Ammon's horn (tissue), 1 donor: ENCODE measurements around the gene HMCN2.
"Not testable (repeated sequence)": the region's sequence is repeated elsewhere in the genome, so short reads cannot be mapped to it uniquely, and the experiment has no call there.

Experiments used
- DNase-seq: peaks from one replicate; pipeline ENCODE4 v3.0.0-alpha.2; 2016; ENCODE audit warnings: low spot score

The HMCN2 gene

GRCh38 chr9:130393681-130394071 lies 128.1 kb downstream of the HMCN2 start:
- no peak for DNase-seq

- DNase-seq: no peak
These were observed 128.8 kb downstream of the HMCN2 start for GRCh38 chr9:130394320-130394719.

- no peak for DNase-seq
These were observed 129.4 kb downstream of the HMCN2 start for GRCh38 chr9:130394814-130395470.

DNA sequence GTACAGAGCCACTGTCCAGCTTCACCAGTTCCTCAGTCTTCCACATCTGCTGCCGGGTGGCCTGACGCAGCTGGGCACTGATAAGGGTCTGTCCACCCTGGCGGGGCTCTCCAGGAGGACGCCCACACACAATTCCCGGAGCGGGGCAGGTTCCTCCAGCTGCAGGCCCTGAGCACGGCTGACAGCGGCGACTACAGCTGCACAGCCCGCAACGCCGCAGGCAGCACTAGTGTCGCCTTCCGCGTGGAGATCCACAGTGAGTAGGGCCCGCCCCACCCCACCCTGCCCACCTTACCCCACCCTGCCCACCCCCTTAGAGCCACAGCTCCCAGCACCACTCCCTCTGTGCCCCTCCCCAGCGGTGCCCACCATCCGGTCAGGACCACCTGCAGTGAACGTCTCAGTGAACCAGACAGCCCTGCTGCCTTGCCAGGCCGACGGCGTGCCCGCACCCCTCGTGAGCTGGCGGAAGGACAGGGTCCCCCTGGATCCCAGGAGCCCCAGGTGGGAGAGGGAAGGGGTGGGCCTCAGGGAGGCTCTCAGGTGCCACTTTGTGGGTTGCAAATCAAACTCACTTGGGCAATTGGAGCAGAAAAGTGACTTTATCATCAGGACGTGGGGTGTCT lies 130.4 kb downstream of the HMCN2 start:
- no peak for DNase-seq

- no peak for DNase-seq
These were observed 131.0 kb downstream of the HMCN2 start for GRCh38 chr9:130396581-130396980.

- DNase-seq: no peak
These were observed 133.1 kb downstream of the HMCN2 start for GRCh38 chr9:130398487-130399240.

- no peak for DNase-seq
These were observed 134.2 kb downstream of the HMCN2 start for GRCh38 chr9:130399768-130400167.

DNA sequence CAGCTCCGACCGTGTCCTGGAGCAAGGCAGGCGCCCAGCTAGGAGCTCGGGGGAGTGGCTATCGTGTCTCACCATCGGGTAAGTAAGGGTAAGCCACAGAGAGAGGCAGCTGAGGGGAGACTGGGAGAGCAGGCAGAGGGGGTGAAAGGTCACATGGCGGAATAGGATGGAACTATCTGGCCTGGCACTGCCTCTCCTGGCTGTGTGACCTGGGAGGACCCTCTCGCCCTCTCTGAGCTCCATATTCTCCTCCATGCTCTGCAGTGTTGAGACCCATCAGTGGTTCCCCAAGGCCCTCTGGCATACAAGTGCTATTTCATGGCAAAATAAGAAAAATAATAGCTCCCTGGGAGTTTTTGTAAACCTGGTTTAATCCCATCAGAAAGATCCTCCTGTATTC lies 135.3 kb downstream of the HMCN2 start:
- DNase-seq: no peak

DNA sequence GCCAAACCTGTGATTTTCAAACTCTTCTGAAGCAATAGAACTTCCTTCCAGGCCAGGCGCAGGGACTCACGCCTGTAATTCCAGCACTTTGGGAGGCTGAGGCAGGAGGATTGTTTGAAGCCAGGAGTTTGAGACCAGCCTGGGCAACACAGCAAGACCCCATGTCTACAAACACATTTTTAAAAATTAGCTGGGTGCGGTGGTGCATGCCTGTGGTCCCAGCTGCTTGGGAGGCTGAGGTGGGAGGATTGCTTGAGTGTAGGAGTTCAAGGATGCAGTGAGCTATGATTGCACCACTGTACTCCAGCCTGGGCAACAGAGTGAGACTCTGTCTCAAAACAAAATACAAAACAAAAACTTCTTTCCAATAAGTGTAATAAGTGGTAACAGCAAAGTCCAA lies 136.2 kb downstream of the HMCN2 start:
- not testable (repeated sequence) for DNase-seq

GRCh38 chr9:130402243-130402642 lies 136.7 kb downstream of the HMCN2 start:
- no peak for DNase-seq

DNA sequence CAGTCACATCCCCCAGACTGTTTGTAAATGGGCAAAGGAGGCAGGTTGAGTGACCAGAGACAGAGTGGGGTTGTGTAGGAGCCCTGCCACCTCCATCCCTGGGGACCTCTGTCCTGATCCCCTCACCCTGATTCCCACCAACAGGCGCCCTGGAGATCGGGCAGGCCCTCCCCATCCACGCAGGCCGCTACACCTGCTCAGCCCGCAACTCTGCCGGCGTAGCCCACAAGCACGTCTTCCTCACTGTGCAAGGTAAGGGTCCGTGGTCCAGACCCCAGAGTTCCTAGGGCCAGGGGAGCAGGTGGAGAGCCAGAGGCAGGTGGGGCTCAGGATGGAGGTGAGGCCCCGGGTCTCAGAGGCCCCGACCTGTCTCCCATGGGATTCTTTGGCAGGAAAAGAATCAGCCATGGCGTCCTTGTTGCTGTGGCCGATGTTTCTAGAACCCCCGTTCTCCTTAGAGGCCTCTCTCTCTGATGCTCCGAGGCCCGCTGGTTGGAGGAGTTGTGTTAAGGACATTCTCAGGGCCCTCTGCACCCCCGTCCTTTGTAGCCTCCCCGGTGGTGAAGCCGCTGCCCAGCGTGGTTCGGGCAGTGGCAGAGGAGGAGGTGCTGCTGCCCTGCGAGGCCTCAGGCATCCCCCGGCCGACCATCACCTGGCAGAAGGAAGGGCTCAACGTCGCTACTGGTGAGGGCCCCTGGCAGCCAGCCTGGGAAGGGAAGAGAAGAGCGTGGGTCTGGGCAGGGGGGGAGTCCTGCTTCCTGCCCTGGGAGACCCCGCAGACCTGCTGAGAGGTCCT lies 137.3 kb downstream of the HMCN2 start:
- DNase-seq: no peak

DNA sequence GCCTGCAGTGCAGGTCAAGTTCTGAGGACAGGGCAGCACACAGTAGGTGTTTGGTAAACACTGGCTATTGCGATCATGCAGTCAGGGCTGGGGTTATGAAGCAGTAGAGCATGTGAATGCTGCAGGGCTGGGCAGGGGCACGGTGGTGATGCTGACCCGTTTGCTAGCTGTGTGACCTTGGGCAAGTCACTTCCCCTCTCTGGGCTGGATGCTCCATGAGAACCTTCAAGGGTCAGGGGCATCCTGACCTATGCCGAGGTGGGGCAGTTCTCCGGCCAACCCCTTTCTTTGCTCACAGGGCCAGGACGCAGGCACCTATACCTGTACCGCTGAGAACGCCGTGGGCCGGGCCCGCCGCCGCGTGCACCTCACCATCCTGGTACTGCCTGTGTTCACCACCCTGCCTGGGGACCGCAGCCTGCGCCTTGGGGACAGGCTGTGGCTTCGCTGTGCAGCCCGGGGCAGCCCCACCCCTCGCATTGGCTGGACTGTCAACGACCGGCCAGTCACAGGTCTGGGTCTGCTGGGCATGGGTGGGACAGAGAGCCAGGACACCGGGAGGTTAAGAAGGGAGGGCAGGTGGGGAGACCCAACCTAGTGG lies 140.2 kb downstream of the HMCN2 start:
- DNase-seq: no peak

DNA sequence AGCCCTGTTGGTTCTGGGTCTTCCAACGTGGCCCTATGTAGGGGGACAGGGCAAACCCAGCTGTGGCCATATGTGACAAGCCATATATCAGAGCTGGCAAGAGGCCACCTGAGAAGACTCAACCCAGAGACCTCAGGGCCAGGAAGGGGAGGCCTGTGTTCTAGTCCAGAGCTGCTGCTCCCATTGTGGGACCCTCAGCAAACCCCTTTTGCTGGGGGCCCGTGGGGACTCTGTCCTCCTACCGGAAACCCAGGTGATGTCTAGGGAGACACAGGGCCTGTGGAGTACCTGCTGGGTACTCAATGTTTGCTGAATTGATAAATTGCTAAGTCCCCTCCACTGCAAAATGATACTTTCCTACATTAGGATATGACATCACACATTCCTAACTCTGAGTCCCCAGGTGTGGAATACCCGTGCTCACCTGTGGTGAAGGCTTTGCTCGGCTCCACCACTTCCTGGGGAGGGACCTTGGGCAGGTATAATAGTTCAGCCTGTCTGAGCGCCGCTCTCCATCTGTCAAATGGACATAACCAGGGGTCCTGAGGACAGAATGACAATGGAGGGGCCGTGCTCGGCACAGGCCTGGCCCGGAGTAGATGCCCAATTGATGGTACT lies 140.8 kb downstream of the HMCN2 start:
- DNase-seq: no peak

DNA sequence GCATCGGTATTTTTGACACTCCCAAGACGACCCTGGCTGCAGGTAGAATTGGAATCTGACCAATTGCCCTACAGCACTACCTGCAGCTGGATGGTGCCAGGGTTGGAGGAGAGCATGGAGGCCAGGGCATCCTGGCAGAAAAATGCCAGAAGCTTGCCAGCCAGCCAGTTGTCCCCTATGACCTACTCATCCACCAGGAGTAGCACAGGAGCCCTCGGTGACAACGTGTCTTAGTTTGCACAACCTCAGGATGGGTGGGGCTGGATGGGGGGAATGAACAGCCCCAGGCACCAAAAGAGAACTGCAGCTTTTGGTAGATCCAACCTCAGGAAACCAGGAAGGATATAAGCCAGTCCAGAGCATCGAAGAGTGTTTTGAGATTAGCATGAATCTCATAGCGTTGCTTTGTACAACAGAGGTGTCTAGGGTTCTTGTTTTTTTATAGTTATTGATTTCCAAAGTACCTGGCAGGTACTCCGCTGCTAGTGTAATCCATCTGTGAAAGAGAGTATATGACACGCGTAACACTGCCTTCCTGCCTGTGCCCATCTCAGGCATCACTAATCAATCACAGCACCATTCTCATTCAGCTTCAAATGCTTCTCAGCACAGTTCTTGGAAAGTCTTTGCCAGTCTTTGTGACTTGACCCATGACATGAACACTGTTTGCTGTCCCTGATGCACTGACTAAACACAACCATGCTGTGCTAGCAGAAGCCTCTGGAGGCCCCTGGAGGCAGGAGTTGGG lies 142.5 kb downstream of the HMCN2 start:
- no peak for DNase-seq

- no peak for DNase-seq
These were observed 143.1 kb downstream of the HMCN2 start for GRCh38 chr9:130408669-130409068.

DNA sequence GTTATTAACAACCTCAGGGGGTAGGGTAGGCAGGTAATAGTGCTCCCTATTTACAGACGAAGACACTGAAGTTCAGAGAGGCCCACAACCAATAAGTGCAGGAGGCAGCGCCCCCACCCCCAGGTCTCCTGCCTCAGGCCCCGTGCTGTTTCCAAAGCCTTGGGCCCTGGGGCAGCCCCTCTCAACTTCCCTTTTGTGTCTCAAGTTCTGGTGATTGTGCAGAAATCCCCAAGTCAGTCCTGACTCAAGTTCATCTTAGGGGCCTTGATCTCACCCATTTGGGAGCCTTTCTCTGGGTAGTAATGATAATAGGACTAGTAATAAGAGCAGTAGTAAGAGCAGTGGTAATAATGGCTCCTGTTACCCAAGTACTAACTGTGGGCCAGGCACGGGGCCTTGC lies 143.7 kb downstream of the HMCN2 start:
- DNase-seq: no peak

- no peak for DNase-seq
These were observed 144.9 kb downstream of the HMCN2 start for GRCh38 chr9:130410443-130410842.

- no peak for DNase-seq
These were observed 146.0 kb downstream of the HMCN2 start for GRCh38 chr9:130411566-130411915.

GRCh38 chr9:130414081-130414731 lies 148.6 kb downstream of the HMCN2 start:
- DNase-seq: no peak
